ENCODE measurements around the gene HECA. TPM values are rescaled to one million over a fixed set of nuclear protein-coding genes. Genes with fewer than 3 reads are reported as not detected.

HECA gene
- polyA plus RNA-seq, 3 donors: 2.1 to 28.7 (median 3.3) TPM

GRCh38 chr6:139126931-139127330 is 7.9 kb upstream of the HECA start:
- Mint-ChIP-seq H3K36me3 (peaks cover 0 to 4% of the 10 kb centered on the region in 2 donors), H3K4me1 (peaks cover 47% of the 10 kb centered on the region), H3K4me3 (no peak overlapping the region), H3K9me3 (peaks cover 0 to 5% (median 1%) of the 10 kb centered on the region in 7 donors), H3K27ac (peak overlapping the region; percentile 68 to 91 (median 85)), H3K27me3 (ENCODE audit: low read depth in 3 of 3) (peaks cover 0 to 6% (median 0%) of the 10 kb centered on the region in 3 donors)
- H2AFZ ChIP-seq (ENCODE audit: insufficient read depth, low read depth, low read length, poor library complexity, severe bottlenecking): no peak overlapping the region
- intact Hi-C loops (cut with micrococcal nuclease): no loop called here
- peak overlapping the region; percentile 10 for H3K4me2 ChIP-seq (replicated peaks; ENCODE audit: extremely low read depth, low read length, poor library complexity, severe bottlenecking)
- no peaks in the 10 kb centered on the region for H3K9me3 ChIP-seq (replicated peaks in 1 of 2; ENCODE audit: control insufficient read depth in 1 of 2, insufficient read depth in 1 of 2, low read length in 2 of 2)
- H3K27ac ChIP-seq (ENCODE audit: low read depth in 1 of 2, low read length in 2 of 2): peak overlapping the region in 1 of 2 donors; percentile 83
- H3K4me1 ChIP-seq (ENCODE audit: control insufficient read depth in 1 of 2, insufficient read depth in 2 of 2, low read length in 2 of 2): peaks cover 33 to 48% of the 10 kb centered on the region in 2 donors
- H3K27me3 ChIP-seq (ENCODE audit: control insufficient read depth in 2 of 2, insufficient read depth in 2 of 2, low read length in 2 of 2): no peaks in the 10 kb centered on the region
- no peaks in the 10 kb centered on the region for H4K20me1 ChIP-seq (ENCODE audit: insufficient read depth, low read length)
- 60% methylated on average over 2 of the region's 4 CpGs for WGBS (ENCODE audit: insufficient coverage)
- H3K36me3 ChIP-seq (replicated peaks in 1 of 2; ENCODE audit: control insufficient read depth in 1 of 2, insufficient read depth in 2 of 2, low read length in 2 of 2): no peaks in the 10 kb centered on the region
- no peak overlapping the region for H3K9ac ChIP-seq (ENCODE audit: insufficient read depth, low read length, poor library complexity, severe bottlenecking)
- DNase-seq: peak; percentile 55 to 61 (median 56)
- no peaks in the 10 kb centered on the region for H3K79me2 ChIP-seq (ENCODE audit: insufficient read depth, low read length)
- no peak for TF ChIP-seq CTCF (IDR thresholded peaks at IDR 0.05)
- H3K4me3 ChIP-seq (replicated peaks in 1 of 3; ENCODE audit: low read depth in 2 of 3, low read length in 3 of 3): no peak overlapping the region

- Histone ChIP-seq H3K4me1 (ENCODE audit: control insufficient read depth in 1 of 2, insufficient read depth in 2 of 2, low read length in 2 of 2) (peaks cover 56 to 71% of the 10 kb centered on the region in 2 donors), H3K27ac (ENCODE audit: low read depth in 1 of 2, low read length in 2 of 2) (no peak overlapping the region), H3K9me3 (replicated peaks in 1 of 2; ENCODE audit: control insufficient read depth in 1 of 2, insufficient read depth in 1 of 2, low read length in 2 of 2) (no peaks in the 10 kb centered on the region), H3K79me2 (ENCODE audit: insufficient read depth, low read length) (no peaks in the 10 kb centered on the region), H3K27me3 (ENCODE audit: control insufficient read depth in 2 of 2, insufficient read depth in 2 of 2, low read length in 2 of 2) (no peaks in the 10 kb centered on the region), H3K9ac (ENCODE audit: insufficient read depth, low read length, poor library complexity, severe bottlenecking) (no peak overlapping the region), H3K36me3 (replicated peaks in 1 of 2; ENCODE audit: control insufficient read depth in 1 of 2, insufficient read depth in 2 of 2, low read length in 2 of 2) (no peaks in the 10 kb centered on the region), H3K4me3 (replicated peaks in 1 of 3; ENCODE audit: low read depth in 2 of 3, low read length in 3 of 3) (no peak overlapping the region), H2AFZ (ENCODE audit: insufficient read depth, low read depth, low read length, poor library complexity, severe bottlenecking) (no peak overlapping the region), H3K4me2 (replicated peaks; ENCODE audit: extremely low read depth, low read length, poor library complexity, severe bottlenecking) (no peak overlapping the region), H4K20me1 (ENCODE audit: insufficient read depth, low read length) (no peaks in the 10 kb centered on the region)
- peaks cover 0 to 4% of the 10 kb centered on the region in 2 donors for H3K36me3 Mint-ChIP-seq
- peaks cover 0 to 3% (median 0%) of the 10 kb centered on the region in 7 donors for H3K9me3 Mint-ChIP-seq
- peaks cover 0 to 6% (median 0%) of the 10 kb centered on the region in 3 donors for H3K27me3 Mint-ChIP-seq (ENCODE audit: low read depth in 3 of 3)
- peaks cover 61% of the 10 kb centered on the region for H3K4me1 Mint-ChIP-seq
- DNase-seq: no peak
- no peak overlapping the region for H3K27ac Mint-ChIP-seq
- TF ChIP-seq CTCF (IDR thresholded peaks at IDR 0.05): no peak
- intact Hi-C loops (cut with micrococcal nuclease): no loop called here
- H3K4me3 Mint-ChIP-seq: no peak overlapping the region
- WGBS (ENCODE audit: insufficient coverage): 80% methylated on average over 1 of the region's 1 CpG
These were observed 5.6 kb upstream of the HECA start for GRCh38 chr6:139129284-139129683.
